AG04450 (cell line): ENCODE data around the gene ZNF670. TPM values are rescaled to one million over a fixed set of nuclear protein-coding genes. Genes with fewer than 3 reads are reported as not detected.

Experiments used
- CTCF ChIA-PET: fragments of 300-600, 350-600 bp; formaldehyde crosslinking; extraction: SDS; loops from one replicate; lab custom pipeline; 2022; ENCODE audit warnings: antibody characterized with exemption, inconsistent platforms; lab: Charles Lee
- POLR2A ChIA-PET: fragments of 350-600 bp; formaldehyde crosslinking; extraction: SDS; loops from one replicate; lab custom pipeline; 2021; ENCODE audit warnings: antibody characterized with exemption, inconsistent platforms; lab: Yijun Ruan, JAX
- DNase-seq: peaks from one replicate; pipeline ENCODE4 v3.0.0-alpha.2; 2011; ENCODE audit warnings: low read depth, low spot score
- H3K27ac ChIP-seq: one replicate; pipeline ENCODE4 v1.5.1; 2012; ENCODE audit warnings: low read depth, low read length, control low read depth
- H3K27me3 ChIP-seq: one replicate; pipeline ENCODE4 v1.6.0; 2012; ENCODE audit warnings: low read length; ENCODE audit not compliant: control insufficient read depth, insufficient read depth
- H3K4me3 ChIP-seq: 2 replicates; pipeline ENCODE4 v1.5.1; 2011; ENCODE audit warnings: mild to moderate bottlenecking, low read depth, low read length, control low read depth
- H3K9me3 ChIP-seq: 2 replicates; pipeline ENCODE4 v1.5.1; 2012; ENCODE audit warnings: low read length; ENCODE audit not compliant: control insufficient read depth, insufficient read depth
- CTCF ChIP-seq: IDR thresholded peaks from 2 replicates; pipeline ENCODE4 v1.5.1; 2011; ENCODE audit warnings: low read depth, low read length, control low read depth, inconsistent platforms
- polyA plus RNA-seq: library from polyadenylated mRNA; depleted of rRNA; stranded (reverse); fragments of >200 nt; gene quantifications from 2 replicates; pipeline ENCODE4 v1.2.3, GENCODE V29; 2011

ZNF670 gene
- polyA plus RNA-seq, 1 experiment = 3.3 TPM

DNA sequence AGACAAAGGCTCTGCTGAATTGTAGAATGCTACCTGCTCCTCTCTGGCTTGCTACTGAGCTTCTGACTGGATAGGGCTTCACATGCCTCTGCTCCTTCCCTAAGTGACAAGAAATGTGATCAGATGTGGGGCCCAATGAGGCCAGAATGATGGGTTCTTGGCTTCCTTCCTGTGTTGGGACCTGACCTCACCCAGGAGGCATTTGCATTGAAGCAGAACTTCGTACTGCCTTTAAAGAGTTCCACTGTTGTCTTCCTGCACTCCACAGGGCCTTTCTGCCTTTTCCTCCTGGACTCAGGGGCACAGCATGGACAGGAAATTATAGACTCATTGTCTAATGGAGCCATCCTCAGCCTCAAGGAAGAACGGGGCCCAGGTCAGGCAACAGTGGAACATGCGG lies 14.3 kb downstream of the ZNF670 start:
- ChIA-PET CTCF (no interaction called here), POLR2A (no interaction called here)
- DNase-seq = no peak
- Histone ChIP-seq H3K27me3 (no peaks in the 10 kb centered on the region), H3K4me3 (no peak overlapping the region), H3K9me3 (peaks cover 38% of the 10 kb centered on the region), H3K27ac (no peak overlapping the region)
- TF ChIP-seq CTCF = no peak

DNA sequence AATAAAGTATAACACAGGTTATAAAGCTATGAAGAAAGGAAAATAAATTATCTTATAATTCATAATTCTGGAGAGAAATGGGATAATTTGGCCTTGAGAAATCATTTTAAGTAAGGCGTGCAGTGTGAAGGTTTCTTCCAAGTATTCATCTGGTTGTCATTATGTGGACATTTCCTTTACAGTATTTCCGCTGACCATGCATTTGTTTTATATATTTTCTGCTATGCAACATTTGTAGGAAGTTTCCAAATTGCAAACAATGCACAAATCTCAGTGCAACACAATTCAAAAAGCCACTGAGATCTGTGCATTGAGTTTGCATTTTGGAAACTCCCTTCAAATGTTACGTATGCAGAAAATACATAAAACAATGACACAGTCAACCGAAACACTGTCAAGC lies 17.8 kb downstream of the ZNF670 start:
- DNase-seq = no peak
- no peak overlapping the region for H3K27ac ChIP-seq
- POLR2A ChIA-PET = no interaction called here
- H3K4me3 ChIP-seq = no peak overlapping the region
- no peak for TF ChIP-seq CTCF
- peaks cover 23% of the 10 kb centered on the region for H3K9me3 ChIP-seq
- CTCF ChIA-PET = interaction anchor here (1.1 kb wide), 2 partner anchors 18 kb away, joined by 4 to 5 read pairs; partner anchors contain the start of gene ZNF670
- no peaks in the 10 kb centered on the region for H3K27me3 ChIP-seq

DNA sequence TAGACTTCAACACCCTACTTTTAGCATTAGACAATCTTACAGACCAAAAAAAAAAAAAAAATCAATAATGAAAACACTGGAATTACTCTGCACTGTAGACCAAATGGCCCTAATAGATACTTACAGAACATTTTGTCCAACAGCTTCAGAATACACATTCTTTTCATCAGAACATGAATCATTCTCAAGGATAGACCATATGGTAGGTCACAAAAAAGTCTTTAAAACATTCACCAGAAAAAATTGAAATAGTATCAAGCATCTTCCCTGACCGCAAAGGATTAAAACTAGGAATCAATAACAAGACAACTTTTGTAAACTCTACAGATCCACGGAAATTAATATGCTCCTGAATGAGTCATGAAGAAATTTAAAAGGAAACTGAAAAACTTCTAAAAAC lies 22.5 kb downstream of the ZNF670 start:
- H3K9me3 ChIP-seq = peaks cover 32% of the 10 kb centered on the region
- TF ChIP-seq CTCF = no peak
- H3K4me3 ChIP-seq = no peak overlapping the region
- CTCF ChIA-PET = no interaction called here
- POLR2A ChIA-PET = no interaction called here
- no peaks in the 10 kb centered on the region for H3K27me3 ChIP-seq
- DNase-seq = no peak
- H3K27ac ChIP-seq = no peak overlapping the region

DNA sequence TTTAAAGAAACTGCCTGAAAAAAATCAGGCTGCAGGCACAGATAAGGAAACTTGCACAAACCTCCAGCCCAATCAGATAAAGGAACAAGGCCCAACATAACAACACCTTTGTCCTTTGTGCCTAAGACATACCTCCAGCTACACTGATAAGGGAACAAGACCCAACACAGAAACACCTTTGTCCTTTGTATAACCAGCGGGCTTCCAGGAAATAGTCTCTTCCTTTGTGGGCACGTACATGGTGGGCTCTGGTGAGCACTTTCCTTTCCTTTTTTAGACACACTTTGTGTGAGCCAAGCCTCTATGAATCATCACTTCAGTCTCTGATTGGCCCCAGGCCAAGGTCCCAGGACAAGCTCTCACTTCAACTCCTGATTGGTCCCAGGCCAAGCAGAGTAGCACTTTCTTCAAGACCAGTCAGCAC lies 23.6 kb downstream of the ZNF670 start:
- Histone ChIP-seq H3K27me3 (no peaks in the 10 kb centered on the region), H3K4me3 (no peak overlapping the region), H3K27ac (no peak overlapping the region), H3K9me3 (peaks cover 40% of the 10 kb centered on the region)
- ChIA-PET CTCF (no interaction called here), POLR2A (no interaction called here)
- no peak for TF ChIP-seq CTCF
- no peak for DNase-seq

DNA sequence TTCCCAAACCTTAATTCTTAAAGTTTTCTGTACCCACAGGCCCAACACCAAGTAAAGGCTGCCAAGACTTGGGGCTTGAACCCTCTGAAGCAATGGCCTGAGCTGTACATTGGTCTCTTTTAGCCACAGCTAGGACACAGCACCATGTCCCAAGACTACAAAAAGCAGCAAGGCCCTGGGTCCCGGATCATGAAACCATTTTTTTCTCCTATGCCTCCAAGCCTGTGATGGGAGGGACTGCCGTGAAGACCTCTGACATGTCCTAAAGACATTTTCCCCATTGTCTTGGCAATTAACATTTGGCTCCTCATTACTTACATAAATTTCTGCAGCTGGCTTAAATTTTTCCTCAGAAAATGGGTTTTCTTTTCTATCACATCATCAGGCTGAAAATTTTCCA lies 30.9 kb downstream of the ZNF670 start:
- ChIA-PET CTCF (no interaction called here), POLR2A (no interaction called here)
- no peaks in the 10 kb centered on the region for H3K27me3 ChIP-seq
- H3K4me3 ChIP-seq = no peak overlapping the region
- no peak overlapping the region for H3K27ac ChIP-seq
- TF ChIP-seq CTCF = no peak
- H3K9me3 ChIP-seq = peaks cover 49% of the 10 kb centered on the region
- DNase-seq = no peak
